Measurements from ENCODE around the gene ANKFN1.

The ANKFN1 gene

DNA sequence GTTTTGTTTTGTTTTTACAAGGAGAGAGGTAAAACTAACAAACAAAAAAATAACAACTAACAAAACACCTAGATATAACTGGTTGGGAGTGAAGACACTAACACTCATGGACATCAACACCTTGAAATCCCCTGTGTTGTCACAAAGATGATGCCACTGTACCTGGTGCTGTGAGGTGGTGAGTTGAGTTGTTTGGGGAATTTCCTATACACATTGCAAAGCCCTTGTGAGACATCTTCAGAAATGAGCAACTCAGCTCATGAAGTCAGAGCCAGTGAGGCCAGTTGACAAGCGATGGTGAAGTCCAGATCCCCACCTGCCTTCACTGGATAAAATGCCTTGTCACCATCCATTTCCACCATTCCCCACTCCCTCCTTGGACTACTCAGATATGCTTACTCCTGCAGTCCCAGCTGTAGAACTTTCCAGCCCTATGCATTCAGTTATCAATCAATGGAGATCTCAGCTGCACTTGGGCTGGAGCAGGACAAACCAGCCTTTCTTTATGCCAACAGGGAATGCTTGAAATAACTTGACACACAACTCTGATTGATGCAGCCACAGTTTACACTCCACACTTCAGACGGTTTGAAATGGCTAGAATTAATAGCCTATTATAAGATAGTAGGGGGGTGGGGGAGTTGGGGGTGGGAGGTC lies 22.2 kb downstream of the ANKFN1 start:
- no peak for DNase-seq (ENCODE audit: low read depth)
- TF ChIP-seq, protein P1, sequence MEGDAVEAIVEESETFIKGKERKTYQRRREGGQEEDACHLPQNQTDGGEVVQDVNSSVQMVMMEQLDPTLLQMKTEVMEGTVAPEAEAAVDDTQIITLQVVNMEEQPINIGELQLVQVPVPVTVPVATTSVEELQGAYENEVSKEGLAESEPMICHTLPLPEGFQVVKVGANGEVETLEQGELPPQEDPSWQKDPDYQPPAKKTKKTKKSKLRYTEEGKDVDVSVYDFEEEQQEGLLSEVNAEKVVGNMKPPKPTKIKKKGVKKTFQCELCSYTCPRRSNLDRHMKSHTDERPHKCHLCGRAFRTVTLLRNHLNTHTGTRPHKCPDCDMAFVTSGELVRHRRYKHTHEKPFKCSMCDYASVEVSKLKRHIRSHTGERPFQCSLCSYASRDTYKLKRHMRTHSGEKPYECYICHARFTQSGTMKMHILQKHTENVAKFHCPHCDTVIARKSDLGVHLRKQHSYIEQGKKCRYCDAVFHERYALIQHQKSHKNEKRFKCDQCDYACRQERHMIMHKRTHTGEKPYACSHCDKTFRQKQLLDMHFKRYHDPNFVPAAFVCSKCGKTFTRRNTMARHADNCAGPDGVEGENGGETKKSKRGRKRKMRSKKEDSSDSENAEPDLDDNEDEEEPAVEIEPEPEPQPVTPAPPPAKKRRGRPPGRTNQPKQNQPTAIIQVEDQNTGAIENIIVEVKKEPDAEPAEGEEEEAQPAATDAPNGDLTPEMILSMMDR (conservative IDR thresholded peaks at IDR 0.05; ENCODE audit: control insufficient read depth, insufficient read depth, low read depth, low read length) = no peak
- no peak overlapping the region for H3K4me3 ChIP-seq (ENCODE audit: control insufficient read depth, low read depth, low read length)

DNA sequence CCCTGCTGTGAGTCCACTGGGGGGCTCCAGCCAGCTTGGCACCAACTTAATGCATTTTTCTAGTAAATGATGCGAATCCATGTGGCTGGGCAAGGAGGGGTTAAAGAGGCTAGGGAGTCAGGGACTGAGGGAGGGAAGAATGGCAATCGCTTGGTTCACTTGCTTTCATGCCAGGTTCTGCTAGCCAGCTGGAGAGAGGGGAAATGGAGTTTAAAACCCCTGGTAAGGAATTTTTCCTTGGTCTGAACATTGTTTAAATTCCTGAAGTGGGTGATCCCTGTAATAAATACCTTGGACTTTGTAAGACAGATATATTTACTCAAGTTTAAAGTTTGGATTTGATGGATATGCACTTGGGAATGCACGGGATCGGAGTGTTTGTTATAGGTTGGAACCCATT lies 22.8 kb downstream of the ANKFN1 start:
- no peak for DNase-seq (ENCODE audit: low read depth)
- TF ChIP-seq, protein P1 (conservative IDR thresholded peaks at IDR 0.05; ENCODE audit: control insufficient read depth, insufficient read depth, low read depth, low read length) = no peak
- H3K4me3 ChIP-seq (ENCODE audit: control insufficient read depth, low read depth, low read length) = no peak overlapping the region

DNA sequence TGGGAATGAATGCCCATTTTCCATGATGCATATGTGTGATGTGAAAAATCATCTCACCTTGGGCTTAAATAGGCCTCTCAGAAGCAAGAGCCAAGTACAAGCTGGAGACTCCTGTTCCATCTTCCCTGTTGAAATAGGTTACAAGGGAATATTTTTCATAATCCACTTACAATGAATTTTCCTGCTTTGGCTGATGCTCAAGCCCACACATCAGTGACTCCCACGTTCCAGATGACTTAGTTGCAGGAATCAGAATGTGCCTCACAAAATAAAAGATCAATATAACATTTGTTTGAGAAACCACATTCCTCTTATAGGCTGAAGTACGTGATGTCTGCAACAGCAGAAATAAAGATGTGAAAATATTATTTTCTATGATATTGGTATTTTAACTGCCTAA lies 24.1 kb downstream of the ANKFN1 start:
- H3K4me3 ChIP-seq (ENCODE audit: control insufficient read depth, low read depth, low read length) = no peak overlapping the region

DNA sequence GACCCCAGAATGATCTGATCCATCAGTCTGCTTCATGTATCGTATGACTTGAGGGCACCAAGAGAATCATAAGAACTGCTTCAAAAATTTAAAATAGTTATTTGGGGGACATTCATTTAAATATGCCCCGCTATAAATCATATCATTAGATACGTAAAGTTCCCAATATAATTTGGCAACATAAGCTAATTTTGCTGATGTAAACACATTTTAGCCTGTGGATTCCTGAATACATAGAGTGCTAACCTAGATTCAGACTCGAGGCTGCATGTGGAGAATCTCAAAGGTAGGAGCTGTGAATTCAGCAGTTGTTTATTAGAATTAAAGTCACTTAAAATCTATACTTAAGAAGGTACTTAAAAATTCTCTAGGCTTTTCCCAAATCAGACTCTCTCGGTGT lies 24.9 kb downstream of the ANKFN1 start:
- TF ChIP-seq, protein P1 (conservative IDR thresholded peaks at IDR 0.05; ENCODE audit: control insufficient read depth, insufficient read depth, low read depth, low read length) = no peak
- no peak overlapping the region for H3K4me3 ChIP-seq (ENCODE audit: control insufficient read depth, low read depth, low read length)
- no peak for DNase-seq (ENCODE audit: low read depth)

More for the DNA sequence above, 24.1 kb downstream of the ANKFN1 start:
- DNase-seq (ENCODE audit: low read depth) = no peak
- TF ChIP-seq, protein P1 (conservative IDR thresholded peaks at IDR 0.05; ENCODE audit: control insufficient read depth, insufficient read depth, low read depth, low read length) = no peak

DNA sequence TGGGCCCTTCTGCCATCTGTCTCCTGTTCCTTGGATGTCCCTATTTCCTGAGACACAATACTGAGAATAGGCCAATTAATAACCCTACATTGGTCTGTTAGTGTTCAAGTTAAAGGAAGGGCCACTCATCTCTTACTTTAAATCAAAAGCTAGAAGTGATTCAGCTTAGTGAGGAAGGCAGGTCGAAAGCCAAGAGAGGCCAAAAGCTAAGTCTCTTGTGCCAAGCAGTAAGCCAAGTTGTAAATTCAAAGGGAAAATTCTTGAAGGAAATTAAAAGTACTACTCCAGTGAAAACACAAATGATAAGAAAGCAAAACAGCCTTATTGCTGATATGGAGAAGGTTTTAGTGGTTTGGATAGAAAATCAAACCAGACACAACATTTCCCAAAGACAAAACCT lies 28.8 kb downstream of the ANKFN1 start:
- TF ChIP-seq, protein P1 (conservative IDR thresholded peaks at IDR 0.05; ENCODE audit: control insufficient read depth, insufficient read depth, low read depth, low read length) = no peak
- no peak overlapping the region for H3K4me3 ChIP-seq (ENCODE audit: control insufficient read depth, low read depth, low read length)
- DNase-seq (ENCODE audit: low read depth) = no peak

DNA sequence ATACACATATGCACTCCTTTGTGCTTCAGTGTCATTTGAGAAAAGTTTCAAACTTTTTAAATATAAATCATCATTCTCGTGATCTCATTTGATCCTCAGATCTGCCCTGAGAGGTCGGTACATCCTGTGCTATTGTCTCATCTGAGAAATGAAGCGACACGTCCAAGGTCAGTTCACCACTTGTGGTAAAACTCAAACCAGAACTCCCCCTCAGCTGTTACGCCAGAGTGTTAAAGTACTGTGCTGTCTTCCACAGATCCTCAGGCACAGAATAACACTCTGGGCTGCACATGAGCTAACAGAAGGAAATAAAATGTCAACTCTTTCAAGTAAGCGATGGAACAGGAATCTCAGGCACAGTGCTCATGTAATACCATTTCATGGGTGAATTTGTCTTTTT lies 31.4 kb downstream of the ANKFN1 start:
- TF ChIP-seq, protein P1 (conservative IDR thresholded peaks at IDR 0.05; ENCODE audit: control insufficient read depth, insufficient read depth, low read depth, low read length) = no peak

More for the DNA sequence above, 31.4 kb downstream of the ANKFN1 start:
- DNase-seq (ENCODE audit: low read depth) = peak; percentile 67
- H3K4me3 ChIP-seq (ENCODE audit: control insufficient read depth, low read depth, low read length) = no peak overlapping the region

Data from fibroblast of mammary gland (primary cell).